Breast epithelium (tissue), 4 donors: Measurements from ENCODE around the gene CNBP. TPM values are rescaled to one million over a fixed set of nuclear protein-coding genes. Genes with fewer than 3 reads are reported as not detected.
"Not testable (repeated sequence)": the region's sequence is repeated elsewhere in the genome, so short reads cannot be mapped to it uniquely, and the experiment has no call there.

Experiments used
- DNase-seq, 2 donors: peaks; one replicate each; pipeline ENCODE4 v3.0.0-alpha.2; 2019; ENCODE audit warnings: low spot score in 2 of 2
- H3K27ac ChIP-seq, 2 donors: fragments of 200-600 bp; sonication (generic) in 1 of 2; one replicate each; pipeline ENCODE4 v1.5.1; 2016 to 2019; ENCODE audit warnings: mild to moderate bottlenecking in 1 of 2
- H3K27me3 ChIP-seq, 2 donors: fragments of 200-600 bp; sonication (generic) in 1 of 2; one replicate each; pipeline versions ENCODE4 v1.5.1 to v1.6.0; 2017 to 2019; ENCODE audit warnings: control low read depth in 1 of 2, mild to moderate bottlenecking in 1 of 2
- H3K36me3 ChIP-seq: fragments of 200-600 bp; one replicate; pipeline ENCODE4 v1.5.1; 2019
- H3K4me1 ChIP-seq, 2 donors: fragments of 200-600 bp; sonication (generic); one replicate each; pipeline ENCODE4 v1.5.1; 2016 to 2019; ENCODE audit warnings: control low read depth in 1 of 2
- H3K4me3 ChIP-seq, 3 donors: fragments of 200-600 bp; sonication (generic); 1 replicate in 2 of 3; 2 replicates in 1 of 3; pipeline ENCODE4 v1.5.1; 2016 to 2019; ENCODE audit warnings: mild to moderate bottlenecking in 3 of 3, moderate library complexity in 2 of 3
- H3K9me3 ChIP-seq, 2 donors: fragments of 200-600 bp; sonication (generic) in 1 of 2; one replicate each; pipeline ENCODE4 v1.5.1; 2016 to 2019; ENCODE audit warnings: control low read depth in 1 of 2
- POLR2A ChIP-seq: fragments of 450-650 bp; IDR thresholded peaks from one replicate; pipeline ENCODE4 v1.6.1; 2016; ENCODE audit warnings: antibody characterized with exemption, mild to moderate bottlenecking, moderate library complexity
- POLR2AphosphoS5 ChIP-seq, 3 donors: sonication (generic); formaldehyde crosslinking; IDR thresholded peaks; one replicate each; pipeline ENCODE4 v1.6.1; 2017; ENCODE audit warnings: antibody characterized with exemption in 3 of 3
- intact Hi-C: fragments of 100-400 bp; cut with DNase I; formaldehyde crosslinking; loops from one replicate; pipeline ENCODE4 v1.15.1; 2023; ENCODE audit warnings: low total_unique reads
- total RNA-seq, 3 donors: library from RNA; depleted of rRNA; stranded (reverse); fragments of >200 nt; gene quantifications; one replicate each; pipeline ENCODE4 v1.1.0, GENCODE V29; 2016
- TF ChIP-seq, protein P1 (sequence below), 3 donors: fragments of 450-650 bp; IDR thresholded peaks; one replicate each; pipeline ENCODE4 v1.5.1; 2016 to 2017; ENCODE audit warnings: antibody characterized with exemption in 3 of 3, mild to moderate bottlenecking in 3 of 3, moderate library complexity in 3 of 3

Gene CNBP
- total RNA-seq, 3 donors from 2014 or later = 384 to 521 (median 495) TPM

DNA sequence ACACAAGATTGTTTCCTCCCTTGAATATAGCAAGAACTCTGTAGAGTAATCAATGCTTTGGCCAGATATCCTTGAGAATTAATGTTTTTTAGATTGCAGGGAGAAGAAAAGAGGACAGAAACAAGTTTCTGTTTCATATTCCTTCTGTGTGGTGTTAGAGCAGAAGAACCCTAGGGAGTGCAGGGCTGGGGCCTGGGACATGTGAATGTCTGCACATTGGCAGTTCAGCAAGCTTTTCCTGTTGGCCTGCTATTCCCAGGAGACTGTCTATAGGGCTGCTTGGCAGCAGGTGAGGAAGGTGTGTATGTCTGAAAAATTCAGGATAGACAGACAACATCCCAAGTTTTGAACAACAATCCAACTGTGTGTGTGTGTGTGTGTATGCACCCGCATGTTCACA is 13.6 kb upstream of the CNBP start:
- TF ChIP-seq POLR2A (no peak), POLR2AphosphoS5 (IDR thresholded peaks at IDR 0.05) (no peak)
- TF ChIP-seq, protein P1, sequence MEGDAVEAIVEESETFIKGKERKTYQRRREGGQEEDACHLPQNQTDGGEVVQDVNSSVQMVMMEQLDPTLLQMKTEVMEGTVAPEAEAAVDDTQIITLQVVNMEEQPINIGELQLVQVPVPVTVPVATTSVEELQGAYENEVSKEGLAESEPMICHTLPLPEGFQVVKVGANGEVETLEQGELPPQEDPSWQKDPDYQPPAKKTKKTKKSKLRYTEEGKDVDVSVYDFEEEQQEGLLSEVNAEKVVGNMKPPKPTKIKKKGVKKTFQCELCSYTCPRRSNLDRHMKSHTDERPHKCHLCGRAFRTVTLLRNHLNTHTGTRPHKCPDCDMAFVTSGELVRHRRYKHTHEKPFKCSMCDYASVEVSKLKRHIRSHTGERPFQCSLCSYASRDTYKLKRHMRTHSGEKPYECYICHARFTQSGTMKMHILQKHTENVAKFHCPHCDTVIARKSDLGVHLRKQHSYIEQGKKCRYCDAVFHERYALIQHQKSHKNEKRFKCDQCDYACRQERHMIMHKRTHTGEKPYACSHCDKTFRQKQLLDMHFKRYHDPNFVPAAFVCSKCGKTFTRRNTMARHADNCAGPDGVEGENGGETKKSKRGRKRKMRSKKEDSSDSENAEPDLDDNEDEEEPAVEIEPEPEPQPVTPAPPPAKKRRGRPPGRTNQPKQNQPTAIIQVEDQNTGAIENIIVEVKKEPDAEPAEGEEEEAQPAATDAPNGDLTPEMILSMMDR (IDR thresholded peaks at IDR 0.05) = no peak
- no peak overlapping the region for H3K4me3 ChIP-seq
- intact Hi-C loops = no loop called here

DNA sequence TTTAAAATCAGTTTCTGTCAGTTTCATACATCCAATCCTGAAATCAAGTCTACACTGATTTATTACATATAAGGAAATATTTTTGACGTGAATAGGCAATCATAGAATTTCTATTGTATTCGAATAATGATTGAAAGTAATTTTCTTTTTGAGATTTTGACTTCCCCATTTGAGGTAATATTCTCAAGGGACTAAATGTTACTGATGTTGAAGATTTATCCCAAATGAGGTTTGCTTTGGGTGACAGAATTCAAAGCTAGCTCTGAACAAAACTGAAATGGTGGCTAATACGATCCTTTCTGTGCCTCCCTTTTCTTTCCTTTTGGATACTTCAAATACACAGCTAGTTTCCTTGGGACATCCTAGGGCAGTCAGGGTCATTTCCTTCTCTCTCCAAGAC is 12.9 kb upstream of the CNBP start:
- Histone ChIP-seq H3K36me3 (no peaks in the 10 kb centered on the region), H3K4me3 (no peak overlapping the region), H3K4me1 (no peaks in the 10 kb centered on the region), H3K27ac (no peak overlapping the region), H3K9me3 (no peaks in the 10 kb centered on the region), H3K27me3 (no peaks in the 10 kb centered on the region)
- intact Hi-C loops = no loop called here
- no peak for DNase-seq
- TF ChIP-seq POLR2AphosphoS5 (IDR thresholded peaks at IDR 0.05) (no peak), POLR2A (no peak)
- TF ChIP-seq, protein P1 (IDR thresholded peaks at IDR 0.05) = no peak

More for the DNA sequence above, 13.6 kb upstream of the CNBP start:
- no peak for DNase-seq
- Histone ChIP-seq H3K27me3 (no peaks in the 10 kb centered on the region), H3K27ac (no peak overlapping the region), H3K4me1 (no peaks in the 10 kb centered on the region), H3K36me3 (no peaks in the 10 kb centered on the region), H3K9me3 (no peaks in the 10 kb centered on the region)

DNA sequence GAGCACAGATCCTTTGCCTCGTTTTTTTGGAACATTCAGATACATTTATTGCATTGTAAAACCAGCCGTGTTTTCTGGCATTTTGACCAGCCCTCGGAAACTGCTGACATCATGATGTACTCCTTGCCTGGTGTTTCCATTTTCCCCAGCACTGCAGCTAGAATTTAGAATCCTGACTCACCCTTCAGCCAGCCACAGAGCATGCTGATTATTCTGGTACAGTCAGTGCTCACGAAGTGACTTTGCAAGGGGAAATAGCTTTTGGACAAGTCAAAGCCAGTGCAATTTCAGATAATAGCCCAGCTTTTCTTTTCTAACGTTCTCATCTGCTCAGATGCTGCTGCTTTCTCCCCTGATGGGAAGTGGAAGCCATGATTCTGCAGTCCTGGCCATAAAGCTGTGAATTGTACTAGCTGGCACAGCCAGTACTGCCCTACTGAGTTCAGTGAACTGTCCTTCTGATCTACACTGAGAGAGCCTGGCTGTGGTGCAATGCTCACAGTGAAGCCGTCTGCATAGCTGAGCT is 12.1 kb upstream of the CNBP start:
- no peaks in the 10 kb centered on the region for H3K9me3 ChIP-seq
- no peaks in the 10 kb centered on the region for H3K27me3 ChIP-seq
- H3K27ac ChIP-seq = peak overlapping the region in 1 of 2 donors; percentile 10
- intact Hi-C loops = no loop called here
- TF ChIP-seq POLR2A = no peak
- TF ChIP-seq POLR2AphosphoS5 (IDR thresholded peaks at IDR 0.05) = no peak
- H3K36me3 ChIP-seq = no peaks in the 10 kb centered on the region
- DNase-seq = no peak
- H3K4me1 ChIP-seq = no peaks in the 10 kb centered on the region
- H3K4me3 ChIP-seq = no peak overlapping the region

DNA sequence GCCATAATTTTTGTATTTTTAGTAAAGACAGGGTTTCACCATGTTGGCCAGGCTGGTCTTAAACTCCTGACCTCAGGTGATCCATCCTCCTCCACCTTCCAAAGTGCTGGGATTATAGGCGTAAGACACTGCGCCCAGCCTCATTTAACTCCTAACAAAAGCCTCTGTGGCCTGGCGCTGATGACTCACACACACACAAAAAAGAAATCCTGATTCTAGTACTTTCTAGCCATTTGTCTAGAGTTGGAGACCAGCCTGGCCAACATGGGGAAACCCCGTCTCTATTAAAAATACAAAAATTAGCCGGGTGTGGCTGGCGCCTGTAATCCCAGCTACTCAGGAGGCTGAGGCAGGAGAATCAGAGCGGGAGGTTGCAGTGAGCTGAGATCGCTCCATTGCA is 6.1 kb upstream of the CNBP start:
- intact Hi-C loops, H3K36me3 ChIP-seq, H3K9me3 ChIP-seq, DNase-seq, H3K27ac ChIP-seq, H3K27me3 ChIP-seq, H3K4me1 ChIP-seq, H3K4me3 ChIP-seq: not testable (repeated sequence)

DNA sequence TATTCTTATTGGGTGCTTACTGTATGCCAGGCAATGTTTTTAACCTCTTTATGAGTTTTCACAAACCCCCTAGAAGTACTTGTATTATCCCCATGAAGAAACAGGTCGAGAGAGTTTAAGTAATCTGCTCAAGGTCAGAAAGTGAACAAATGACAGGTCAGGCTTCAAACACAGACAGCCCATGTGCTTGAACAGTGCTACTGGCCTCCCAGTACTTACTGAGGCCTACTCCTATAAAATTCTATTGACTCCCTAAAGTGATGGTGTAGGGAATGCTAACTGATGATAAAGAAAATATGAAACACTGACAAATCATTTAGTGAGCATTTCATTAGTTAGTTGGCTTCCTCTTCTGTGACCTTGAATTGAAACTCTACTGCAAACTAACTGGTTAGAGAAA is 4.2 kb upstream of the CNBP start:
- H3K9me3 ChIP-seq = no peaks in the 10 kb centered on the region
- H3K27ac ChIP-seq = no peak overlapping the region
- intact Hi-C loops = no loop called here
- H3K4me1 ChIP-seq = no peaks in the 10 kb centered on the region
- TF ChIP-seq POLR2AphosphoS5 (IDR thresholded peaks at IDR 0.05) (no peak), POLR2A (no peak)
- TF ChIP-seq, protein P1 (IDR thresholded peaks at IDR 0.05) = no peak
- DNase-seq = no peak
- H3K4me3 ChIP-seq = no peak overlapping the region
- no peaks in the 10 kb centered on the region for H3K36me3 ChIP-seq
- H3K27me3 ChIP-seq = no peaks in the 10 kb centered on the region

DNA sequence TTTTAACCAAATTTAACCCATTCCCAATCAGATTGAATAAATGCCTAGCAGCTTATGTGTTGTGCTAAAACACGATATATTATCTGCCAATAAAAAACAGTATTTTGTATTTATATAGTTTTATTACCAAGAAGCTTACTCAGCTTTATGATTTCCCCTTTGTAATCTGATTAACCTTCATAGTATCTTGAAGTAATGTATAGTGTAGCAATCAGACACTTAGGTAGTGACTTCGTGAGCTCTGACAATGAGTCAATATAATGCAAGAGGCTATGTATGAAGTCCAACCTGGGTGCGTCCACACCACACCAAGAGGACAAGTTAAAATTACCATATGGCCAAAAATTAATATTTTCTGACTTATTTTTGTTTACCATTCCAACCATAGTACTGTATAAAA is 2.1 kb upstream of the CNBP start:
- Histone ChIP-seq H3K4me1 (no peaks in the 10 kb centered on the region), H3K27me3 (no peaks in the 10 kb centered on the region), H3K27ac (no peak overlapping the region), H3K9me3 (no peaks in the 10 kb centered on the region), H3K36me3 (no peaks in the 10 kb centered on the region), H3K4me3 (no peak overlapping the region)
- DNase-seq = no peak
- no peak for TF ChIP-seq POLR2A
- TF ChIP-seq, protein P1 (IDR thresholded peaks at IDR 0.05) = no peak
- TF ChIP-seq POLR2AphosphoS5 (IDR thresholded peaks at IDR 0.05) = no peak
- intact Hi-C loops = no loop called here

DNA sequence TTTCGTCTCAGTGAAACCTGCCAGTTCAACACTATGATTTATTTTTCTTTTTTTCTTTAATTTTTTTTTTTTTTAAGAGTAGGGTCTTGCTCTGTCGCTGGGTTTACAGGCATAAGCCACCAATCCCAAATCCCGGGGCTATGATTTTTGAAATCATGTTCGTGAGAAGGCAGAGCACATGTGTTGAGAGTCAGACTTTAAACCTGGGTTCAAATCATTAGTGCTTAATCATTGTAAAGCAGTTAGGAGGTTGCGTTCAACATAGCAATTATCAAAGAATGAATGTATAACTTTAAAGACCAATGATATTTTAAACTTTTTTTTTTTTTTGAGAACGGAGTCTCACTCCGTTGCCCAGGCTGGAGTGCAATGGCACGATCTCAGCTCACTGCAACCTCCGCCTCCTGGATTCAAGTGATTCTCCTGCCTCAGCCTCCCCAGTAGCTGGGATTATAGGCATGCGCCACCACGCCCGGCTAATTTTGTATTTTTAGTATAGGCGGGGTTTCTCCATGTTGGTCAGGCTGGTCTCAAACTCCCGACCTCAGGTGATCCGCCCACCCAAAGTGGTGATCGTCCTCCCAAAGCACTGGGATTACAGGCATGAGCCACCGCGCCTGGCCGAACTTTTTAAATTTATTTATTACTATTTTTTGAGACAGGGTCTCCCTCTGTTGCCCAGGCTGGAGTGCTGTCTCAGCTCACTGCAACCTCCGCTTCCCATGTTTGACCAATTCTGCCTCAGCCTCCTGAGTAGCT is 1.3 kb upstream of the CNBP start:
- intact Hi-C loops = not testable (repeated sequence)

More for the DNA sequence above, 1.3 kb upstream of the CNBP start:
- peak overlapping the region; percentile 94 to 100 (median 96) for H3K4me3 ChIP-seq
- H3K9me3 ChIP-seq, H3K27me3 ChIP-seq, DNase-seq, H3K27ac ChIP-seq, H3K36me3 ChIP-seq, H3K4me1 ChIP-seq: not testable (repeated sequence)
